Caco-2 (cell line): ENCODE measurements around the gene DNAH10. TPM values are rescaled to one million over a fixed set of nuclear protein-coding genes. Genes with fewer than 3 reads are reported as not detected.

ENCODE experiments used
- BruUV-seq: library from RNA; stranded (reverse); fragments of 400-500 nt; replicated peaks from 2 replicates; lab custom pipeline; 2021; lab: Mats Ljungman, UMichigan
- CTCF ChIA-PET: fragments of 300-600 bp; sonication (Branson Sonifier 250); formaldehyde crosslinking; loops from one replicate; lab custom pipeline; 2022; ENCODE audit warnings: antibody characterized with exemption; lab: Charles Lee
- POLR2A ChIA-PET: fragments of 300-600 bp; sonication (Branson Sonifier 250); formaldehyde crosslinking; loops from one replicate; lab custom pipeline; 2022; ENCODE audit warnings: antibody characterized with exemption; lab: Charles Lee
- DNase-seq, 2 experiments: peaks; one replicate each; pipeline versions ENCODE4 v3.0.0 to v3.0.0-alpha.2; 2020 to 2022
- H3K27me3 ChIP-seq: replicated peaks from 2 replicates; pipeline ENCODE4 v1.6.0; 2011; ENCODE audit warnings: low read length; ENCODE audit not compliant: control insufficient read depth, insufficient read depth
- H3K36me3 ChIP-seq: 2 replicates; pipeline ENCODE4 v1.5.1; 2011; ENCODE audit warnings: low read length; ENCODE audit not compliant: control insufficient read depth, insufficient read depth
- H3K4me1 ChIP-seq: fragments of 250-450 bp; sonication (Bioruptor Pico); 2 replicates; pipeline ENCODE4 v1.5.1; 2020; ENCODE audit warnings: mild to moderate bottlenecking
- H3K4me3 ChIP-seq: 2 replicates; pipeline ENCODE4 v1.5.1; 2011; ENCODE audit warnings: low read depth, mild to moderate bottlenecking, control low read depth, low read length
- H3K9me3 ChIP-seq: fragments of 250-450 bp; sonication (Bioruptor Pico); 2 replicates; pipeline ENCODE4 v1.5.1; 2020; ENCODE audit warnings: mild to moderate bottlenecking, moderate library complexity
- H3K27ac Mint-ChIP-seq: one replicate; pipeline ENCODE4 v1.8.0; 2022; ENCODE audit warnings: mixed read lengths; ENCODE audit not compliant: unreplicated experiment
- H3K27me3 Mint-ChIP-seq: one replicate; pipeline ENCODE4 v1.8.0; 2022; ENCODE audit warnings: mixed read lengths; ENCODE audit not compliant: insufficient read depth, unreplicated experiment
- H3K36me3 Mint-ChIP-seq: one replicate; pipeline ENCODE4 v1.8.0; 2022; ENCODE audit warnings: mild to moderate bottlenecking, mixed read lengths; ENCODE audit not compliant: insufficient read depth, unreplicated experiment
- H3K4me1 Mint-ChIP-seq: one replicate; pipeline ENCODE4 v1.8.0; 2022; ENCODE audit warnings: low read depth, mixed read lengths; ENCODE audit not compliant: unreplicated experiment
- H3K4me3 Mint-ChIP-seq: one replicate; pipeline ENCODE4 v1.8.0; 2022; ENCODE audit warnings: mild to moderate bottlenecking, moderate library complexity, mixed read lengths; ENCODE audit not compliant: unreplicated experiment
- H3K9me3 Mint-ChIP-seq: one replicate; pipeline ENCODE4 v1.8.0; 2022; ENCODE audit warnings: mixed read lengths; ENCODE audit not compliant: unreplicated experiment
- CTCF ChIP-seq, 2 experiments: fragments of 200-600 bp in 1 of 2; IDR thresholded peaks; 1 replicate in 1 of 2; 2 replicates in 1 of 2; pipeline versions ENCODE4 v1.5.1 to v1.8.0; 2011 to 2022; ENCODE audit warnings: antibody characterized with exemption in 1 of 2, control low read depth in 1 of 2, inconsistent platforms in 1 of 2, low read depth in 1 of 2, low read length in 1 of 2, mild to moderate bottlenecking in 1 of 2, moderate library complexity in 1 of 2; ENCODE audit not compliant: insufficient read depth in 1 of 2, severe bottlenecking in 1 of 2, unreplicated experiment in 1 of 2
- intact Hi-C: fragments of 100-400 bp; cut with micrococcal nuclease; formaldehyde crosslinking; loops from one replicate; pipeline ENCODE4 v1.10.0; 2022; ENCODE audit not compliant: unreplicated experiment
- total RNA-seq: library from RNA; stranded (reverse); gene quantifications from 2 replicates; pipeline ENCODE4 v1.2.3, GENCODE V29; 2022

DNAH10 gene
- total RNA-seq, 1 experiment from 2014 or later = 0.45 TPM

GRCh38 chr12:123845881-123846280 is 83.8 kb downstream of the DNAH10 start:
- H3K9me3 ChIP-seq = no peaks in the 10 kb centered on the region
- Mint-ChIP-seq H3K36me3 (no peaks in the 10 kb centered on the region), H3K27me3 (no peaks in the 10 kb centered on the region), H3K9me3 (peaks cover 19% of the 10 kb centered on the region), H3K27ac (no peak overlapping the region), H3K4me1 (no peaks in the 10 kb centered on the region), H3K4me3 (no peak overlapping the region)
- POLR2A ChIA-PET = no interaction called here
- H3K27me3 ChIP-seq = no peaks in the 10 kb centered on the region
- no peaks in the 10 kb centered on the region for H3K4me1 ChIP-seq
- CTCF ChIA-PET = no interaction called here
- DNase-seq = no peak
- intact Hi-C loops = no loop called here
- H3K4me3 ChIP-seq = no peak overlapping the region
- no TSS peak for BruUV-seq
- TF ChIP-seq CTCF (IDR thresholded peaks at IDR 0.05; ENCODE audit: insufficient read depth in 1 of 2, low read depth in 1 of 2, low read length in 1 of 2, severe bottlenecking in 1 of 2, unreplicated experiment in 1 of 2) = no peak
- no peaks in the 10 kb centered on the region for H3K36me3 ChIP-seq

GRCh38 chr12:123846340-123846739 is 84.2 kb downstream of the DNAH10 start:
- no peaks in the 10 kb centered on the region for H3K36me3 Mint-ChIP-seq
- CTCF ChIA-PET = no interaction called here

GRCh38 chr12:123847019-123847418 is 84.9 kb downstream of the DNAH10 start:
- no peaks in the 10 kb centered on the region for H3K9me3 ChIP-seq
- BruUV-seq = no TSS peak
- ChIA-PET POLR2A (no interaction called here), CTCF (no interaction called here)
- intact Hi-C loops = no loop called here
- Mint-ChIP-seq H3K36me3 (no peaks in the 10 kb centered on the region), H3K27me3 (peaks cover 3% of the 10 kb centered on the region), H3K27ac (no peak overlapping the region), H3K4me1 (no peaks in the 10 kb centered on the region), H3K9me3 (peaks cover 17% of the 10 kb centered on the region), H3K4me3 (no peak overlapping the region)
- no peaks in the 10 kb centered on the region for H3K36me3 ChIP-seq
- no peaks in the 10 kb centered on the region for H3K4me1 ChIP-seq
- H3K27me3 ChIP-seq = no peaks in the 10 kb centered on the region
- no peak overlapping the region for H3K4me3 ChIP-seq
- no peak for DNase-seq
- no peak for TF ChIP-seq CTCF (IDR thresholded peaks at IDR 0.05; ENCODE audit: insufficient read depth in 1 of 2, low read depth in 1 of 2, low read length in 1 of 2, severe bottlenecking in 1 of 2, unreplicated experiment in 1 of 2)

More at GRCh38 chr12:123846340-123846739, 84.2 kb downstream of the DNAH10 start:
- Histone ChIP-seq H3K4me1 (no peaks in the 10 kb centered on the region), H3K36me3 (no peaks in the 10 kb centered on the region), H3K9me3 (no peaks in the 10 kb centered on the region), H3K27me3 (no peaks in the 10 kb centered on the region), H3K4me3 (no peak overlapping the region)
- Mint-ChIP-seq H3K4me1 (no peaks in the 10 kb centered on the region), H3K4me3 (no peak overlapping the region), H3K27me3 (peaks cover 2% of the 10 kb centered on the region), H3K27ac (no peak overlapping the region), H3K9me3 (peaks cover 17% of the 10 kb centered on the region)
- no peak for TF ChIP-seq CTCF (IDR thresholded peaks at IDR 0.05; ENCODE audit: insufficient read depth in 1 of 2, low read depth in 1 of 2, low read length in 1 of 2, severe bottlenecking in 1 of 2, unreplicated experiment in 1 of 2)
- POLR2A ChIA-PET = no interaction called here
- intact Hi-C loops = no loop called here
- no TSS peak for BruUV-seq
- DNase-seq = no peak
